NB4 (cell line): ENCODE data around the gene PLA2G10.

Experiments
- MAX ChIP-seq: IDR thresholded peaks from 2 replicates; pipeline ENCODE4 v1.6.1; 2011; ENCODE audit warnings: low read depth, low read length
- MYC ChIP-seq: IDR thresholded peaks from 2 replicates; pipeline ENCODE4 v1.6.1; 2011; ENCODE audit warnings: low read depth, low read length
- POLR2A ChIP-seq: IDR thresholded peaks from 2 replicates; pipeline ENCODE4 v1.6.1; 2011; ENCODE audit warnings: mild to moderate bottlenecking; ENCODE audit not compliant: insufficient read length; ENCODE audit errors: extremely low read depth
- TF ChIP-seq, protein P1 (sequence below): IDR thresholded peaks from one replicate; pipeline ENCODE4 v1.5.1; 2012; ENCODE audit warnings: low read depth, low read length

- TF ChIP-seq, protein P1, sequence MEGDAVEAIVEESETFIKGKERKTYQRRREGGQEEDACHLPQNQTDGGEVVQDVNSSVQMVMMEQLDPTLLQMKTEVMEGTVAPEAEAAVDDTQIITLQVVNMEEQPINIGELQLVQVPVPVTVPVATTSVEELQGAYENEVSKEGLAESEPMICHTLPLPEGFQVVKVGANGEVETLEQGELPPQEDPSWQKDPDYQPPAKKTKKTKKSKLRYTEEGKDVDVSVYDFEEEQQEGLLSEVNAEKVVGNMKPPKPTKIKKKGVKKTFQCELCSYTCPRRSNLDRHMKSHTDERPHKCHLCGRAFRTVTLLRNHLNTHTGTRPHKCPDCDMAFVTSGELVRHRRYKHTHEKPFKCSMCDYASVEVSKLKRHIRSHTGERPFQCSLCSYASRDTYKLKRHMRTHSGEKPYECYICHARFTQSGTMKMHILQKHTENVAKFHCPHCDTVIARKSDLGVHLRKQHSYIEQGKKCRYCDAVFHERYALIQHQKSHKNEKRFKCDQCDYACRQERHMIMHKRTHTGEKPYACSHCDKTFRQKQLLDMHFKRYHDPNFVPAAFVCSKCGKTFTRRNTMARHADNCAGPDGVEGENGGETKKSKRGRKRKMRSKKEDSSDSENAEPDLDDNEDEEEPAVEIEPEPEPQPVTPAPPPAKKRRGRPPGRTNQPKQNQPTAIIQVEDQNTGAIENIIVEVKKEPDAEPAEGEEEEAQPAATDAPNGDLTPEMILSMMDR = no peak
- no peak for TF ChIP-seq POLR2A
- TF ChIP-seq MAX = no peak
- TF ChIP-seq MYC = no peak
Measured at GRCh38 chr16:14650629-14651028, 43.5 kb downstream of the PLA2G10 start.
